Measurements from ENCODE around the gene ATG2B. TPM values are rescaled to one million over a fixed set of nuclear protein-coding genes. Genes with fewer than 3 reads are reported as not detected.

Gene ATG2B
- total and polyA plus RNA-seq, 10 of the 15 experiments (the other 5 are each of a cell fraction or from before 2014, with no cell fraction given), result 0.84 to 15.4 (median 9.9) TPM

DNA sequence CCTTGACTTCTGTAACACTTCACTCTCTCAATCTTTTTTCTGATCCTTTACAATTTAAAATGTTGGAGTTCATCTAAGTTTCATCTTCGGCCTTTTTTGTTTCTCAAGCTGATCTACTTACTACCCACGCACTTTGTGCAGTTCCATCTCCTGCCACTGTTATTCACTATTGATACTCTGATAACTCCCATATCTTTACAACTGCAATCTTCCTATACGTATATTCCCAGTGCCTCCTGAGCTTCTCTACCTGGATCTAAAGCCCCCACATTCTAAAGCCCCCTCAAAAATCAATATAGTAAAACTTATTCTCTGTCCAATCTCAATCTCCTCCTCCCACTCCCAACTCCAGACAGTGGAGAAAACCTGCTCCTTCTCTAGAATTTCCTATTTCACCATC is 5.9 kb downstream of the ATG2B start:
- Histone ChIP-seq H3K79me2 (ENCODE audit: control insufficient read depth, insufficient read depth, low read length) (peaks cover 26% of the 10 kb centered on the region), H2AFZ (ENCODE audit: control insufficient read depth, low read depth, low read length) (no peak overlapping the region), H3K9me3 (replicated peaks; ENCODE audit: control insufficient read depth, insufficient read depth, low read length) (no peaks in the 10 kb centered on the region), H3K36me3 (ENCODE audit: control insufficient read depth in 2 of 2, insufficient read depth in 2 of 2, low read length in 1 of 2) (no peaks in the 10 kb centered on the region), H4K20me1 (ENCODE audit: control insufficient read depth, insufficient read depth) (no peaks in the 10 kb centered on the region), H3K4me2 (ENCODE audit: control insufficient read depth, insufficient read depth) (no peak overlapping the region), H3K27ac (ENCODE audit: control insufficient read depth, insufficient read depth) (no peak overlapping the region), H3K9ac (ENCODE audit: control insufficient read depth, insufficient read depth, low read length) (no peak overlapping the region), H3K4me1 (ENCODE audit: control insufficient read depth, insufficient read depth, low read length) (peaks cover 6% of the 10 kb centered on the region), H3K4me3 (no peak overlapping the region), H3K27me3 (replicated peaks in 1 of 2; ENCODE audit: control insufficient read depth in 2 of 2, insufficient read depth in 2 of 2, low read length in 1 of 2) (no peaks in the 10 kb centered on the region)
- no TSS peak for BruUV-seq (replicated peaks)
- FAIRE-seq (no peak), DNase-seq (ENCODE audit: low read depth, low spot score) (no peak), ATAC-seq (0 out of 3 replicates have a peak, but pooled peaks have one; percentile 15)
- ChIA-PET RAD21 (ENCODE audit: unreplicated experiment) (no interaction called here), POLR2A (interaction anchor here (0.5 kb wide), 1 partner anchor 46 kb away, joined by 6 read pairs; no protein-coding TSS in a partner anchor), CTCF (no interaction called here), SMC1A (ENCODE audit: uncharacterized antibody, unreplicated experiment) (interaction anchor here (1.6 kb wide), 1 partner anchor 43 kb away, joined by 4 read pairs; no protein-coding TSS in a partner anchor)
- WGBS (ENCODE audit: insufficient coverage, insufficient replicate concordance, low lambda C conversion rate, missing lambda C conversion rate), result 96% methylated on average over 3 of the region's 3 CpGs
- TF ChIP-seq JUNB (IDR thresholded peaks at IDR 0.05) (no peak), ZBTB40 (IDR thresholded peaks at IDR 0.05; ENCODE audit: borderline replicate concordance) (no peak), IRF3 (IDR thresholded peaks at IDR 0.05) (no peak), ATF2 (IDR thresholded peaks at IDR 0.05; ENCODE audit: low read length) (no peak), GABPA (IDR thresholded peaks at IDR 0.05; ENCODE audit: low read depth) (no peak), CBFB (IDR thresholded peaks at IDR 0.05; ENCODE audit: low read depth) (no peak), TCF3 (IDR thresholded peaks at IDR 0.05; ENCODE audit: borderline replicate concordance, insufficient read depth, low read depth, low read length) (no peak), JUND (IDR thresholded peaks at IDR 0.05; ENCODE audit: low read depth, low read length) (no peak), ZZZ3 (IDR thresholded peaks at IDR 0.05; ENCODE audit: control insufficient read depth, insufficient read length, low read depth) (no peak), TBL1XR1 (IDR thresholded peaks at IDR 0.05; ENCODE audit: low read depth, low read length) (no peak), SMC3 (IDR thresholded peaks at IDR 0.05; ENCODE audit: borderline replicate concordance, low read length) (no peak), POLR2AphosphoS2 (IDR thresholded peaks at IDR 0.05; ENCODE audit: low read depth, low read length) (no peak), FOXK2 (IDR thresholded peaks at IDR 0.05) (no peak), FOS (IDR thresholded peaks at IDR 0.05; ENCODE audit: borderline replicate concordance, extremely low read depth, insufficient read length) (no peak)
- TF ChIP-seq, protein P1, sequence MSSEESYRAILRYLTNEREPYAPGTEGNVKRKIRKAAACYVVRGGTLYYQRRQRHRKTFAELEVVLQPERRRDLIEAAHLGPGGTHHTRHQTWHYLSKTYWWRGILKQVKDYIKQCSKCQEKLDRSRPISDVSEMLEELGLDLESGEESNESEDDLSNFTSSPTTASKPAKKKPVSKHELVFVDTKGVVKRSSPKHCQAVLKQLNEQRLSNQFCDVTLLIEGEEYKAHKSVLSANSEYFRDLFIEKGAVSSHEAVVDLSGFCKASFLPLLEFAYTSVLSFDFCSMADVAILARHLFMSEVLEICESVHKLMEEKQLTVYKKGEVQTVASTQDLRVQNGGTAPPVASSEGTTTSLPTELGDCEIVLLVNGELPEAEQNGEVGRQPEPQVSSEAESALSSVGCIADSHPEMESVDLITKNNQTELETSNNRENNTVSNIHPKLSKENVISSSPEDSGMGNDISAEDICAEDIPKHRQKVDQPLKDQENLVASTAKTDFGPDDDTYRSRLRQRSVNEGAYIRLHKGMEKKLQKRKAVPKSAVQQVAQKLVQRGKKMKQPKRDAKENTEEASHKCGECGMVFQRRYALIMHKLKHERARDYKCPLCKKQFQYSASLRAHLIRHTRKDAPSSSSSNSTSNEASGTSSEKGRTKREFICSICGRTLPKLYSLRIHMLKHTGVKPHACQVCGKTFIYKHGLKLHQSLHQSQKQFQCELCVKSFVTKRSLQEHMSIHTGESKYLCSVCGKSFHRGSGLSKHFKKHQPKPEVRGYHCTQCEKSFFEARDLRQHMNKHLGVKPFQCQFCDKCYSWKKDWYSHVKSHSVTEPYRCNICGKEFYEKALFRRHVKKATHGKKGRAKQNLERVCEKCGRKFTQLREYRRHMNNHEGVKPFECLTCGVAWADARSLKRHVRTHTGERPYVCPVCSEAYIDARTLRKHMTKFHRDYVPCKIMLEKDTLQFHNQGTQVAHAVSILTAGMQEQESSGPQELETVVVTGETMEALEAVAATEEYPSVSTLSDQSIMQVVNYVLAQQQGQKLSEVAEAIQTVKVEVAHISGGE (CRISPR knock-in tag; IDR thresholded peaks at IDR 0.05), result no peak
- in situ Hi-C loops (cut with MboI), result no loop called here
- intact Hi-C loops (cut with micrococcal nuclease; ENCODE audit: unreplicated experiment), result no loop called here
